Glomerular visceral epithelial cell (primary cell): Measurements from ENCODE around the gene FBXL17.

Source experiments
- DNase-seq: peaks from one replicate; pipeline ENCODE4 v3.0.0-alpha.2; 2016; ENCODE audit errors: extremely low spot score

Gene FBXL17

GRCh38 chr5:108084105-108084504 lies 297.8 kb downstream of the FBXL17 start:
- DNase-seq: no peak

- DNase-seq: no peak
Measured at GRCh38 chr5:108083232-108083631, 298.7 kb downstream of the FBXL17 start.

- no peak for DNase-seq
Measured at GRCh38 chr5:108081707-108082106, 300.2 kb downstream of the FBXL17 start.

GRCh38 chr5:108079753-108080152 lies 302.1 kb downstream of the FBXL17 start:
- DNase-seq: no peak

- DNase-seq: no peak
Measured at GRCh38 chr5:108078882-108079281, 303.0 kb downstream of the FBXL17 start.

GRCh38 chr5:108078345-108078744 lies 303.6 kb downstream of the FBXL17 start:
- DNase-seq: no peak

- DNase-seq: no peak
Measured at GRCh38 chr5:108074626-108075025, 307.3 kb downstream of the FBXL17 start.

GRCh38 chr5:108064302-108064701 lies 317.6 kb downstream of the FBXL17 start:
- DNase-seq: no peak

GRCh38 chr5:108061941-108062340 lies 320.0 kb downstream of the FBXL17 start:
- DNase-seq: no peak

- DNase-seq: no peak
Measured at GRCh38 chr5:108060340-108060739, 321.6 kb downstream of the FBXL17 start.

GRCh38 chr5:108059334-108059733 lies 322.6 kb downstream of the FBXL17 start:
- DNase-seq: no peak

GRCh38 chr5:108054349-108054748 lies 327.5 kb downstream of the FBXL17 start:
- DNase-seq: no peak

GRCh38 chr5:108046955-108047670 lies 334.8 kb downstream of the FBXL17 start:
- no peak for DNase-seq

GRCh38 chr5:108036482-108036881 lies 345.4 kb downstream of the FBXL17 start:
- no peak for DNase-seq

- no peak for DNase-seq
Measured at GRCh38 chr5:108028883-108029282, 353.0 kb downstream of the FBXL17 start.

- peak; percentile 10 for DNase-seq
Measured at GRCh38 chr5:108028412-108028811, 353.5 kb downstream of the FBXL17 start.

GRCh38 chr5:108025957-108026356 lies 355.9 kb downstream of the FBXL17 start:
- DNase-seq: no peak

- no peak for DNase-seq
Measured at GRCh38 chr5:108024986-108025385, 356.9 kb downstream of the FBXL17 start.

- no peak for DNase-seq
Measured at GRCh38 chr5:108016101-108016500, 365.8 kb downstream of the FBXL17 start.

- DNase-seq: no peak
Measured at GRCh38 chr5:108006791-108007190, 375.1 kb downstream of the FBXL17 start.

- DNase-seq: peak; percentile 53
Measured at GRCh38 chr5:108003178-108003577, 378.7 kb downstream of the FBXL17 start.

- DNase-seq: no peak
Measured at GRCh38 chr5:108001222-108001621, 380.7 kb downstream of the FBXL17 start.

- no peak for DNase-seq
Measured at GRCh38 chr5:107997338-107997980, 384.4 kb downstream of the FBXL17 start.

GRCh38 chr5:107993341-107993740 lies 388.6 kb downstream of the FBXL17 start:
- DNase-seq: no peak
